ENCODE data around the gene RTN4R. TPM values are rescaled to one million over a fixed set of nuclear protein-coding genes. Genes with fewer than 3 reads are reported as not detected.

The RTN4R gene
- total RNA-seq, 1 experiment from 2014 or later, result 11.1 TPM

GRCh38 chr22:20222764-20223420 is 45.2 kb downstream of the RTN4R start:
- peaks cover 9% of the 10 kb centered on the region for H3K36me3 Mint-ChIP-seq (ENCODE audit: insufficient read depth, unreplicated experiment)
- Histone ChIP-seq H3K4me1 (no peaks in the 10 kb centered on the region), H3K9me3 (peaks cover 7% of the 10 kb centered on the region), H3K27me3 (replicated peaks; ENCODE audit: control insufficient read depth, insufficient read depth, low read length) (no peaks in the 10 kb centered on the region), H3K36me3 (ENCODE audit: control insufficient read depth, insufficient read depth, low read length) (no peaks in the 10 kb centered on the region), H3K4me3 (ENCODE audit: low read depth, low read length) (no peak overlapping the region)
- DNase-seq, result no peak
- BruUV-seq (replicated peaks), result no TSS peak
- intact Hi-C loops (cut with micrococcal nuclease; ENCODE audit: unreplicated experiment), result no loop called here
- no peaks in the 10 kb centered on the region for H3K4me1 Mint-ChIP-seq (ENCODE audit: low read depth, unreplicated experiment)
- CTCF ChIA-PET, result interaction anchor here (0.5 to 1.0 kb wide), 2 partner anchors 15 to 678 kb away, joined by 3 to 4 read pairs; no protein-coding TSS in a partner anchor
- no peak overlapping the region for H3K4me3 Mint-ChIP-seq (ENCODE audit: unreplicated experiment)
- H3K27me3 Mint-ChIP-seq (ENCODE audit: insufficient read depth, unreplicated experiment), result no peaks in the 10 kb centered on the region
- TF ChIP-seq CTCF (IDR thresholded peaks at IDR 0.05; ENCODE audit: insufficient read depth in 1 of 2, low read depth in 1 of 2, low read length in 1 of 2, severe bottlenecking in 1 of 2, unreplicated experiment in 1 of 2), result no peak
- no peaks in the 10 kb centered on the region for H3K9me3 Mint-ChIP-seq (ENCODE audit: unreplicated experiment)
- POLR2A ChIA-PET, result no interaction called here
- no peak overlapping the region for H3K27ac Mint-ChIP-seq (ENCODE audit: unreplicated experiment)

GRCh38 chr22:20221421-20222340 is 46.4 kb downstream of the RTN4R start:
- peaks cover 7% of the 10 kb centered on the region for H3K9me3 ChIP-seq
- H3K36me3 Mint-ChIP-seq (ENCODE audit: insufficient read depth, unreplicated experiment), result peaks cover 9% of the 10 kb centered on the region
- ChIA-PET CTCF (no interaction called here), POLR2A (no interaction called here)
- BruUV-seq (replicated peaks), result no TSS peak
- no peaks in the 10 kb centered on the region for H3K4me1 Mint-ChIP-seq (ENCODE audit: low read depth, unreplicated experiment)
- no peak overlapping the region for H3K27ac Mint-ChIP-seq (ENCODE audit: unreplicated experiment)
- H3K9me3 Mint-ChIP-seq (ENCODE audit: unreplicated experiment), result no peaks in the 10 kb centered on the region
- no peak for DNase-seq
- no peak for TF ChIP-seq CTCF (IDR thresholded peaks at IDR 0.05; ENCODE audit: insufficient read depth in 1 of 2, low read depth in 1 of 2, low read length in 1 of 2, severe bottlenecking in 1 of 2, unreplicated experiment in 1 of 2)
- H3K4me3 ChIP-seq (ENCODE audit: low read depth, low read length), result no peak overlapping the region
- H3K4me1 ChIP-seq, result no peaks in the 10 kb centered on the region; the same call in 1 of the 2 replicates
- intact Hi-C loops (cut with micrococcal nuclease; ENCODE audit: unreplicated experiment), result no loop called here
- H3K27me3 Mint-ChIP-seq (ENCODE audit: insufficient read depth, unreplicated experiment), result no peaks in the 10 kb centered on the region
- H3K36me3 ChIP-seq (ENCODE audit: control insufficient read depth, insufficient read depth, low read length), result no peaks in the 10 kb centered on the region
- H3K4me3 Mint-ChIP-seq (ENCODE audit: unreplicated experiment), result no peak overlapping the region
- H3K27me3 ChIP-seq (replicated peaks; ENCODE audit: control insufficient read depth, insufficient read depth, low read length), result no peaks in the 10 kb centered on the region

DNA sequence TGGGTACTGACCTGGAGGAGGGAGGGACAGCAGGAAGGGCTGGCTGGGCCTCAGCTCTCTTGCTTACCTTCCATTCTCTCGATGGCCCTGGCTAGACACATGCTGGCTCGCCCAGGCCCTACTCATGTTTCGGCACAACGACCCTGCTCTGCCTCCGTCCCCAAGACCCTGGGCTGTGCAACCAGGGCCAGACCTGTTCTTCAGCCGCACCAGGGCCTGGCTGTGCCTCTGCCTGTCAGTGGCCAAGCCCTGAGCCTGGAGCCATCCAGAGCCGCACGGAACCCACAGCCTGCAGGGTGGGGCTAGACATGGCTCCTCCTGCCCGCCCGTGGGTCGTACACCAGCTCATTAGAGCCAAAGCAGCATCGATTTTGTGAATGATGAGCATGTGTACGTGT is 47.5 kb downstream of the RTN4R start:
- BruUV-seq (replicated peaks), result no TSS peak
- ChIA-PET POLR2A (no interaction called here), CTCF (interaction anchor here (0.7 kb wide), 1 partner anchor 11 kb away, joined by 5 read pairs; no protein-coding TSS in a partner anchor)

More for the DNA sequence above, 47.5 kb downstream of the RTN4R start:
- H3K36me3 Mint-ChIP-seq (ENCODE audit: insufficient read depth, unreplicated experiment), result peaks cover 9% of the 10 kb centered on the region
- no peak overlapping the region for H3K27ac Mint-ChIP-seq (ENCODE audit: unreplicated experiment)
- Histone ChIP-seq H3K4me3 (ENCODE audit: low read depth, low read length) (no peak overlapping the region), H3K4me1 (no peaks in the 10 kb centered on the region; the same call in 1 of the 2 replicates), H3K27me3 (replicated peaks; ENCODE audit: control insufficient read depth, insufficient read depth, low read length) (no peaks in the 10 kb centered on the region), H3K36me3 (ENCODE audit: control insufficient read depth, insufficient read depth, low read length) (no peaks in the 10 kb centered on the region), H3K9me3 (peaks cover 7% of the 10 kb centered on the region)
- TF ChIP-seq CTCF (IDR thresholded peaks at IDR 0.05; ENCODE audit: insufficient read depth in 1 of 2, low read depth in 1 of 2, low read length in 1 of 2, severe bottlenecking in 1 of 2, unreplicated experiment in 1 of 2), result no peak
- H3K4me1 Mint-ChIP-seq (ENCODE audit: low read depth, unreplicated experiment), result no peaks in the 10 kb centered on the region
- no peak overlapping the region for H3K4me3 Mint-ChIP-seq (ENCODE audit: unreplicated experiment)
- H3K9me3 Mint-ChIP-seq (ENCODE audit: unreplicated experiment), result no peaks in the 10 kb centered on the region
- no peak for DNase-seq
- intact Hi-C loops (cut with micrococcal nuclease; ENCODE audit: unreplicated experiment), result no loop called here
- H3K27me3 Mint-ChIP-seq (ENCODE audit: insufficient read depth, unreplicated experiment), result no peaks in the 10 kb centered on the region

All from Caco-2 (cell line).